Measurements from ENCODE around the gene GPS2.

DNA sequence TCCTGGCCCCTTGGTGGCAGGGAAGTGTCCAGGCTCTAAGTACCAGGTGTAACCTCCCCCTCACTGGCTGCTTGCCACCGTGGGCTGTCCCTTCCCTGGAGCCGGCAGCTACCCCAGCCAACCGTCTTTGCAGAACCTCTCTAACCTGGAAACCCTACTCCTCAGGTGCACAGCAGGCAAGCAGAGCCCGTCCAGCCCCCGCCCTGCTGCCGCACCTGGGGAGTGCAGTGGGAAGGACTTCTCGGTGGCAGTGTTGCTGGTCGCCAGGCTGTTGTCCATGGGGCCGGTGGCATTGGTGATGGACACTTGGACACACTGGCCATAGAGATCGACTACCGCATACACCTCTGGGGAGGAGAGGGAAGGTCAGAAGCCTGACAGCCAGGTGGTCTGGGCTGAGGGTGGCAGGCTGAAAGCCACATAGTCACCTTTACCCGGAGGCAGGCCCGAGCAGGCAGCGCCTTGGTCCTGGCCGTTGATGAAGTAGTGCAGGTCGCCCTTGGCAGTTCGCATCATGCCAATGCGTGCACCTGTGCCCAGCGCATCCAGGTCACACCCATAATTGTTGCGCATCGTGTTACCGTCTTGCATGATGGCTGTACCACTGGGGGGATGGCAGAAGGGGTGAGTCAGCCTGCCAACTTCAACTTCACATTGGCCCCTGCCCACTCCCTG is 7.5 kb upstream of the GPS2 start:
- TF ChIP-seq, protein P1, sequence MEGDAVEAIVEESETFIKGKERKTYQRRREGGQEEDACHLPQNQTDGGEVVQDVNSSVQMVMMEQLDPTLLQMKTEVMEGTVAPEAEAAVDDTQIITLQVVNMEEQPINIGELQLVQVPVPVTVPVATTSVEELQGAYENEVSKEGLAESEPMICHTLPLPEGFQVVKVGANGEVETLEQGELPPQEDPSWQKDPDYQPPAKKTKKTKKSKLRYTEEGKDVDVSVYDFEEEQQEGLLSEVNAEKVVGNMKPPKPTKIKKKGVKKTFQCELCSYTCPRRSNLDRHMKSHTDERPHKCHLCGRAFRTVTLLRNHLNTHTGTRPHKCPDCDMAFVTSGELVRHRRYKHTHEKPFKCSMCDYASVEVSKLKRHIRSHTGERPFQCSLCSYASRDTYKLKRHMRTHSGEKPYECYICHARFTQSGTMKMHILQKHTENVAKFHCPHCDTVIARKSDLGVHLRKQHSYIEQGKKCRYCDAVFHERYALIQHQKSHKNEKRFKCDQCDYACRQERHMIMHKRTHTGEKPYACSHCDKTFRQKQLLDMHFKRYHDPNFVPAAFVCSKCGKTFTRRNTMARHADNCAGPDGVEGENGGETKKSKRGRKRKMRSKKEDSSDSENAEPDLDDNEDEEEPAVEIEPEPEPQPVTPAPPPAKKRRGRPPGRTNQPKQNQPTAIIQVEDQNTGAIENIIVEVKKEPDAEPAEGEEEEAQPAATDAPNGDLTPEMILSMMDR (IDR thresholded peaks at IDR 0.05) = no peak
- no peak for TF ChIP-seq POLR2A (IDR thresholded peaks at IDR 0.05)
